HG03064 (cell line): ENCODE measurements around the gene PPIF.
"Not testable (repeated sequence)": the region's sequence is repeated elsewhere in the genome, so short reads cannot be mapped to it uniquely, and the experiment has no call there.

Experiments
- ATAC-seq: cut with Tn5 transposase; IDR thresholded peaks from one replicate; pipeline ENCODE4 v1.9.1; 2021; ENCODE audit warnings: low read depth; ENCODE audit not compliant: unreplicated experiment

The PPIF gene

GRCh38 chr10:79328737-79329504 is 18.3 kb upstream of the PPIF start:
- no peak for ATAC-seq

- ATAC-seq, result no peak
Measured at GRCh38 chr10:79329529-79329928, 17.7 kb upstream of the PPIF start.

GRCh38 chr10:79331226-79331625 is 16.0 kb upstream of the PPIF start:
- ATAC-seq, result peak; percentile 15

GRCh38 chr10:79331709-79332108 is 15.6 kb upstream of the PPIF start:
- ATAC-seq, result peak; percentile 66

- ATAC-seq, result not testable (repeated sequence)
Measured at GRCh38 chr10:79332610-79333315, 14.5 kb upstream of the PPIF start.

GRCh38 chr10:79333513-79333912 is 13.8 kb upstream of the PPIF start:
- ATAC-seq, result no peak

GRCh38 chr10:79334573-79334972 is 12.7 kb upstream of the PPIF start:
- ATAC-seq, result no peak

- no peak for ATAC-seq
Measured at GRCh38 chr10:79335094-79335469, 12.2 kb upstream of the PPIF start.

- no peak for ATAC-seq
Measured at GRCh38 chr10:79335470-79336235, 11.6 kb upstream of the PPIF start.

GRCh38 chr10:79336276-79336675 is 11.0 kb upstream of the PPIF start:
- ATAC-seq, result no peak

GRCh38 chr10:79336739-79337138 is 10.5 kb upstream of the PPIF start:
- ATAC-seq, result no peak

GRCh38 chr10:79337783-79338469 is 9.3 kb upstream of the PPIF start:
- not testable (repeated sequence) for ATAC-seq

GRCh38 chr10:79339266-79339665 is 8.0 kb upstream of the PPIF start:
- no peak for ATAC-seq

- ATAC-seq, result no peak
Measured at GRCh38 chr10:79340646-79341244, 6.5 kb upstream of the PPIF start.

GRCh38 chr10:79342295-79342761 is 4.9 kb upstream of the PPIF start:
- ATAC-seq, result no peak

GRCh38 chr10:79342811-79343561 is 4.3 kb upstream of the PPIF start:
- ATAC-seq, result no peak

GRCh38 chr10:79344502-79345195 is 2.6 kb upstream of the PPIF start:
- no peak for ATAC-seq

- no peak for ATAC-seq
Measured at GRCh38 chr10:79345241-79346011, 1.8 kb upstream of the PPIF start.
